IPS-NIHi7 (cell line): ENCODE data around the gene ADD1.

Experiments
- DNase-seq: peaks from one replicate; pipeline ENCODE4 v3.0.0; 2012; ENCODE audit warnings: mixed read lengths; ENCODE audit errors: extremely low spot score

The ADD1 gene

DNA sequence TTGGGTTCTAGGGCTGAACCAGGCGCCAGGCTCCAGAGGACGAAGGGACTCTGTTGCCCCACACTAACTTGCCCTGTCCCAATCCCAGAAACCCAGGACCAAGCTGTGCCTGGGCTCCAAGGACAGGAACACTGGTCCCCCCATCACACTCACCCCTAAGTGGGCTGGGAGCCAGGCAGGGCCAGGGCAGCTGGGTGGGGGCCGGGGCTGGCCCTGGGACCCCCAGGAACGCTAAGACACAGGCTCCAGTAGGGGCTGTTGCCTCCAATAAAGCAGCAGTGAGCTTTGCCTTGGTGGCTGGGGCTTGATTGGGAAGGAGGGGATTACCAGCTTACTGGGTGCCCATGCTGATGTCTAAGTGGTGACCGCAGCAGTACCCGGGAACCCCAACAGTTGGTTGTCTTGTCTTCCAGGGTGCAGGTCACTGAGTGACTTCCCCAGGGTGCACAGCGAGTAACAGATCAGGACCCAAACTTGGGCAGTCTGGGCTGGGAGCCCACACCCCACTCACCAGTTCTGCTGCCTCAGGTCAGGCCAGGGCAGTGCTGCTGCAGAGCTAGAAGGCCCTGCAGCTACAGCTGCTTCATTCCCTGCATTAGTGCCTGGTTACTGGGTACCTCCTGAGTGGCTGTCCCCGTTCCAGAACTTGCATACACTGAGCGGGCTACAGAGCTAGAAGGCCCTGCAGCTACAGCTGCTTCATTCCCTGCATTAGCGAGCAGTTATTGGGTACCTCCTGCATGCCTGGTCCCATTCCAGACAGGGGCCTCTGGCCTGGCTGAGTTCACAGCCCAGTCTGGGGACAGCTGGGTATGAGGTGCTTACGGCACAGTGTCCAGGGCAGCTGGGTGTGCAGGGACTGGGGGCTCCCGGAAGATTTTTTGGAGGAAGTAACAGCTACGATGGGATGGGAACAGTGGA, 9.4 kb upstream of the ADD1 start:
- peak; percentile 4 for DNase-seq

DNA sequence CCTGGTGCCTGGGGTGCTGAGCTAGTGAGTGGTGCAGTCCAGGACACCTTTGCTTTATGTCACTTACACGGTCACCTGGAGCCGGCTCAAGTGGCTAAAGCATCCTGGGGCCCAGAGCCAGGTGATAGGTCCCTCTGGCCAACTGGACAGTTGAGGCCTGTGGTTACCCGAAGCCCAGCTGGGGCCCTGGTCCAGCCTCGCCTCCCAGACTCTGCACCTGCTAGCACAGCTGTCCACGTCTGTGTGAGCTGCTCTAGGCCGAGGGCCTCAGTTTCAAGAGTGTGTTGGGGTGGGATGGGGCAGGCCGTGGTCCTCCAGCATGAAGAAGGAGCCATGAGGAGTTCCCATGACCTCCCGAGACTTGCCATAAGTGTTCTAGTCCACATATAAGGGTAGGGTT, 7.7 kb upstream of the ADD1 start:
- DNase-seq, result no peak

DNA sequence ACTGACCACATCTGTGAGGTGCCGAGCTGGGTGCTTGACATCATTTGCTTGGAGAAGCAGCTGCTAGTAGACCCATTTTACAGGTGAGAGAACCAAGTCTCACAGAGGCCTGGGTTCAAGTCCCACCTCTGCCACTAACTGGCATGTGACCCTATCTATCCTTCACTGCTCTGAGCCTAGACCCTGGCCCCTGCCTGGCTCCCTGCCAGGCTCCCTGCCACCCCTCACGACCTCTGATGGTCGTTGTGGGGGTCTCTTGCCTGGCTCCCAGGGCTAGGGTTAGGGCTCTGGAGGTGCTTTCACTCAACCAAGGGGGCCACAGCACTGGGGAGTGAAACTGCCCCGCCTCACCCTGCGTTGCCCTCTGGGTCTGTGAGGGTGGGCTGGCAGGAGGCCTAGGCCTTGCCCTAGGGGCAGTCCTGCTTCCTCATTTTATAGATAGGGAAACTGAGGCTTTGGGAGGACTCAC, 7.2 kb upstream of the ADD1 start:
- DNase-seq, result no peak

DNA sequence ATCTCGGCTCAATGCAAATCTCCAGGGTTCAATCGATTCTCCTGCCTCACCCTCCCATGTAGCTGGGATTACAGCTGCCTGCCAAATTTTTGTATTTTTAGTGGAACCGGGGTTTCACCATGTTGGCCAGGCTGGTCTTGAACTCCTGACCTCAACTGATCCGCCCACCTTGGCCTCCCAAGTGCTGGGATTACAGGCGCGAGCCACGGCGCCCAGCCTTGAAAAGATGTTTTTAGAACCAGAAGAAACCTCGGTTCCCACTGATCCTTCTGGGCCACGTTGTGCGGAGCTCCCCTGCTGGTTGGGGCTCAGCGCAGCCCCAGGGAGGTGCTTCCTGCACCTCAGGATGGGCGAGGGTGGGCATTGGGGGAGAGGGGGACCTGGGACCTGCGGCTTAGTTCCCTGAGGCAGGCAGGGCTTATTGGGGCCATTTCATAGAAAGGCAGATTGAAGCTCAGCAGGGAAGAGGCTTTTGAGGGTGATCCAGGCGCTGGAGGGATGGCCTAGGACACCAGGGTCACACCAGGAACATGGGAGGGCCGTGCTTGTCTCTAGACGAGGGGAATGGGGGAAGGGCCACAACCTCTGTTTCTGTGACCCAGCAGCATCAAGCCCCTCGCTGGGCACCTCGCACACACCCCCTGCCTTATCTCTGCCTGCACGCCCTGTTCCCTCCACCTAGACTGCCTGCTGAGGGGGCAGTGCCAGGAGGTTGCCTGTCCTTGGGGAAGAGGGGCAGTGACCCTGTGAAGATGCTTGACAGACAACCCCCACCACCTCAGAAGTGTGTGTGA, 6.3 kb upstream of the ADD1 start:
- DNase-seq, result peak; percentile 27

DNA sequence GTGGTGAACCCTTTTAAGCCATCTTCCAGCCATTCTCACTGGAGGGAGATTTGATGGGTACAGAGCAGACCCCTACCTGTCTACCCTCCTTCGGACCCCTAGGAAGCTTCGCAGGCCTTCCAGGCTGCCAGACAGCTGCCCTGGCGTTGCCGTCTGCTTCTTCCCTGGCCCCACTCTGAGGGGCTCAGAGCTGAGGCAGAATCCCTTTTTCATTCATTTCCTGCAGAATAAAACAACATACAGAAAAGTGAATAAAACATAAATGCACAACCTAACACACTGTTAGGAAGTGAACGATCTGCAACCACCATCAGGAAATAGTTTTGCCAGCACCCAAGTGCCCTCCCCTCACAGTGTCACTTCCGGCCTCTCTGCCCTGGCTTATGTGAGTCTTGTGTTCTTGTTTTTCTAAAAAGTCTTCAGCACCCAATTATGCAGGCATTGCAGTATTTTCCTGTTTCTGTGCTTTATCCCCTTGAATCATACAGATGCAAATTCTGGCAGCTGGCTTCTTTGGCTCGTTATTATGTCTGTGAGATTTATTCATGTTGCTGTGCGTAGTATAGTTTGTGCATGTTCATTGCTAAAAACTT, 5.6 kb upstream of the ADD1 start:
- peak; percentile 8 for DNase-seq

DNA sequence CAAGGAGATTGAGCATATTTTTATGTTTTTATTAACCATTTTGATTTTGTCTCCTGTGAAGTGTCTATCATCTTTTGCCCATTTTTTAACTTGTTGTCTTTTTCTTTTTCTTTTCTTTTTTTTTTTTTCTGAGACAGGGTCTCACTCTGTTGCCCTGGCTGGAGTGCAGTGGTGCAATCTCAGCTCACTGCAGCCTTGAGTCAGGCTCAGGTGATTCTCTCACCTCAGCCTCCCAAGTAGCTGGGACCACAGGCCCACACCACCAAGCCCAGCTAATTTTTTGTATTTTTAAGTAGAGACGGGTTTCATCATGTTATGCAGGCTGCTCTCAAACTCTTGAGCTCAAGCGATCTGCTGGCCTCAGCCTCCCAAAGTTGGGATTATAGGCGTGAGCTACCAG, 4.6 kb upstream of the ADD1 start:
- DNase-seq, result no peak

DNA sequence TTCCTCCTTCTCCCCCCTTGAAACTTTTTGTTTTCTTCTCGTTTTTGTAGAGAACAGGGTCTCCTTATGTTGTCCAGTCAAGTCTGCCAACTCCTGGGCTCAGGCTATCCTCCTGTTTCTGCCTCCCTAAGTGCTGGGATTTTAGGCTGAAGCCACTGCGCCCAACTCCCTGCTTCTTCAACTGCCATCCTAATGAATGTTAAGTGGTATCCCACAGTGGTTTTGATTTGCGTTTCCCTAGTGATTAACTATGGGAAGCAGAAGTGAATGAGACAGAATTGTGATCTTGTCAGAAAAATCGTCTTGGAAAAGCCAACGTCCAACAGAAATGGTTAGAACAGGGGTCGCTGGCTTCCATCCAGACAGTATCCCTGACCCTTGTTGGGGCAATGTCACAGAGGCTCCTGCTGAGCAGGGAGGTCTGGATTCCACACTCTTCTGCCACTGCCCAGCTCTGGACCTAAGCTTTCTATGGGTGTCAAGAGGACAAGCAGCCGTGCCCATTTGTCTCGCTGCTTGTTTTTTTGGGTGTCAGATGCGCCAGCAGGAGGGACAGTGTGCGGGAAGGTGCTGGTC, 869 bp upstream of the ADD1 start:
- DNase-seq, result peak; percentile 52

DNA sequence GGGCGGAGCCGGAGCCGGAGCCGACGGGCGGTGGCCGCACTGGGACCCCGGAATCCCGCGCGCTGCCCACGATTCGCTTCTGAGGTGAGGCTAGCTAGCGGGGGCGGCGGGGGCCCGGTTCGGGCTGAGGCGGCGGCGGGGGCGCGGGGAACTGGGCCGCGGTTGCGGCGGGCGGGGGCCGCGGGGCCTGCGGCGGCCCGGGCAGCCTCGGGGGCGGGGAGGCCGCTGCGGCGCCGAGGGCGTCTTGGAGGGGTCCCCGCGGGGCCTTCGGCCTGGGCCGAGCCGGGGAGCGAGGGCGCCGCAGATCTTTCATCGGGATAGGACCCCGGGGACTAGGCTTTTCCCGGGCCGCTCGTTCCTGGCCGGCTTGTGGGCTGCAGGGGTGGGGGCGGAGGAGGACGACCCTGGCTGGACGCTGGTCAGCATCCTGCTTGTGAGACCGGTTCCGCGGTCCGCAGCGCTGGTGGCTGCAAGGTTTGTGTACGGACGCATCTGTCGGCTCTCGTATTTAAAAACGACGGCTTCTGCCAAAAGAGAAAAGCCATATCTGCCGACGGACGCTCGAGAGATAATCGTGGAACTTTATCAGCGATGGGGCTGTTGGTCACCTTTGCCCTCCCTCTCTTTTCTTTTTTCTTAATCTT, 419 bp downstream of the ADD1 start:
- DNase-seq, result peak; percentile 37

DNA sequence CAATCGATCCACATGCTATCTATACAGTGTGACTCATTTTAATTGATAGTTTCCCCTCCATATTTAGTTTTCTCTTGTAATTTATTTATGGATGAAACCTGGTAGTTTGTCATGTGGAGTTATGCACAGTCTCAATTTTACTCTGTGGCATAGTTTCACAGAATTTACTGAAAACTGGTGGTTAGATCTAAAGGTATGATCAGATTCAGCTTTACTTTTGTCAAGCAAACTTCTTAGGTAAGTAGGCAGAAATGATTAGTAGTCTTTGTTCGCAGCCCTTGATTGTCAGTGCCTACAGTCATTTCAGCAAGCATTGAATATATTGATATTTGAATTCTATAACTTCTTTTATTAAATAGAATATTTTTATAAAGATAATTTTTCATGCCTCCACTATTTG, 2.5 kb downstream of the ADD1 start:
- no peak for DNase-seq

DNA sequence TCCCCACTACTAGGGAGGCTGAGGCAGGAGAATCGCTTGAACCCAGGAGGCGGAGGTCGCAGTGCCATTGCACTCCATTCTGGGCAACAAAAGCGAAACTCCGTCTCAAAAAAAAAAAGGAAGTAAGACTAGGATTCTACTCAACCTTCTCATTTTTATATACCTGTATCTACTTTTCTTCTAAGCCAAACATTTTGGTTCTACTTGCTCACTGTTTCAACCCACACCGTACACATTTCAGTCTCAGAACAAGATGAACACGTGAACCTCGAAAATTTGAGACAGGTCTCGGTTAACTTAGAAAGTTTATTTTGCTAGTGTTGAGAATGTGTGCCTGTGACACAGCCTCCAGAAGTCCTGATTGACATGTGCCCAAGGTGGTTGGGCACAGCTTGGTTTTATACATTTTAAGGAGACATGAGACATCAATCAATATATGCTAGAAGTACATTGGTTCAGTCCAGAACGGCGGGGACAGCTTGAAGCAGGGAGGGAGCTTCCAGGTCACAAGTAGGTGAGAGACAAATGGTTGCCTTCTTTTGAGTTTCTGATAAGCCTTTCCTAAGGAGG, 3.7 kb downstream of the ADD1 start:
- no peak for DNase-seq

DNA sequence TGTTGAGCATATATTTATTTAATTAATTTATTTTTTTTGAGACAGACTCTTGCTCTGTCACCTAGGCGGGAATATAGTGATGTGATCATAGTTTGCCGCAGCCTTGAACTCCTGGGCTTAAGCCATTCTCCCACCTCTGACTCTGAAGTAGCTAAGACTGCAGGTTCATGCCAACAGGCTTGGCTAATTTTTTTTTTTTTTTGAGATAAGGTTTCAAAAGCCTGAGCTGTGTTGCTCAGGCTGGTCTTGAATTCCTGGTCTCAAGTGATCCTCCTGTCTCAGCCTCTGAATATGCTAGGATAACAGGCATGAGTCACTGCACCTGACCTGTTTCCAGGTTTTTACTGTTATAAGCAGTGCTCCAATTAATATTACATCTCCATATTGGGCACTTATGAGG, 4.8 kb downstream of the ADD1 start:
- no peak for DNase-seq

DNA sequence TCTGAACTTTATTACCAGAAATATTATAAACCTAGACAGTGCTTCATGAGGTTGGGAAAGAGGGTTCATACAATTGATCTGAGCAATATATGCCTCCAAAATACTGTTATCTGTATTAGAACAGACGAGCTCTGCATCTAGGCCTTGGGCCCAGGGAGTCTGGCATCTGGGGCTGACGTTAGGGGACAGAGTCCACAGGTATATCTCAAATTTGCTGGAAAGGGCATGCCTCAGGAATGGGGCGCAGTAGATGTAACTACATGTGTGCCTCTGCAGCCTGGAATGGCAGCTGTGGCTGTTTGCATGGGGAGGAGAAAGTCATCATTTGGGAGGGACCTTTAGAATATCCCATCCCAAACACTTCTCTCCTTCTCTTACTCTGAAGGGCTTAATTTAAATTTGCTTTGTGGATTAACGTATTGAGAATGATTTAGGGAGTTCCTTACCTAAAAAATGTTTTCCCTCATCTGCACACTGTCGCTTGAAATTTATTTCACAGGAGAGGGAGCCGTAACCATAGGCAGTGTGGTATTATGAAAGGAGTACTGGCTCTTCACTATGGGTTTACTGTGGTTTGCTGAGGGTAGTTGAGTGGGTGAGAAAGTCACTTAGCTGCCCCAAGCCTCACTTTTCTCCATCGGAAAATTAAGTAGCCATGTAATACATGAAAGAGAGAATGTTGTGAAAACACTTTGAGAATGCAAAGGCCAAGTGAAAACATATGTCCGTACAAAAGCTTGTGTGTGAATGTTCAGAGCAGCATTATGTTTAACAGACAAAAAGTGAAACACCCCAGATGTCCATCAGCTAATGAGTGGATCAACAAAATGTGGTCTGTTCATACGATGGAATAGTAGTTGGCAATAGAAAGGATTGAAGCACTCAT, 5.9 kb downstream of the ADD1 start:
- no peak for DNase-seq

DNA sequence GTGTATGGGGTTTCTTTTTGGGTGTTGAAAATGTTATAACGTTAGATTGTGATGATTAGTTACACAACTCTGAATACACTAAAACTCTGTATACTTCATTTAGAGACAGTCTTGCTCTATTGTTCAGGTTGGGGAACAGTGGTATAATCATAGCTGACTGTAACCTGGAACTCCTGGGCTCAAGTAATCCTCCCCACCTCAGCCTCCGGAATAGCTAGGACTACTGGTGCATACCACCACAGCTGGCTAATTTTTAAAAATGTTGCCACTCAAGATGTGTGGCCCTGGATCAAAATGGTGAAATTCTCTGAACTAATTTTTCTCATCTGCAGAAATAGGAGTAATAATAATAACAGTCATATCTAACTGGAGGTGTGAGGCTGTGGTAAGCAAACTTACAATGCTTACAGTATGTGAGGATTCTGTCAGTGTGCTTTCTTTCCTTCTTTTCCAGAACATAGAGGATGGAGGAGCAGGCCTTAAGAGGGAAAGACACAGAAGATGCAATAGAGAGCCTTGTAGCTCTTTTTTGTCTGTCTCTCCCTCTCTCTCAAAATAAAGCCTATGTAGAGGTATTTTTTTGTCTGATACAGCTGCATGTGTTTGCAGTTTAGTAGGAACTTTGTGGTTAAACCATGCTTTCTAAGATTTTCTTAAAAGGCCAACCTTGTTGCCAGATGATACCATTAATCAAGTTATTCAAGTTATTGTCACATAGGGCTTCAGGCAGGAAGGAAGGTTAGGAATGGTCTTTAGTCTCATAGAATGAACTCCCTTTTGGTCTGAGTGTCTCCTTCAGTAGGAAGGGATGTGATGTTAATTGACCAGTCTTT, 7.5 kb downstream of the ADD1 start:
- no peak for DNase-seq

DNA sequence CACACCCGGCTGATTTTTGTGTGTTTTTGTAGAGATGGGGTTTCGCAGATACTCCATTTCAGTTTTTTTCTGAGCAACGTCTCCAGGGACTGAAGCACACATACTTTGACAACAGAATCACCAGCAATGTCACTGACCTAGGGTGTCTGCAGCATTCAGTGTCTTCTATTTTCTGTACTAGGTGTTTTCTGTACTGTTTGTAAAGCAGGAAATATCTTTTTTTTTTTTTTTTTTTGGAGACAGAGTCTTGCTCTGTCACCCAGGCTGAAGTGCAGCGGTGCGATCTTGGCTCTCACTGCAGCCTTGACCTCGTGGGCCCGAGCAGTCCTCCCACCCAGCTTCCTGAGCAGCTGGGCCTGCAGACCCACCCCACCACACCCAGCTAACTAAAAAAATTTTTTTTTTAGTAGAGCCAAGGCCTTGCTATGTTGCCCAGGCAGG, 8.9 kb downstream of the ADD1 start:
- no peak for DNase-seq

DNA sequence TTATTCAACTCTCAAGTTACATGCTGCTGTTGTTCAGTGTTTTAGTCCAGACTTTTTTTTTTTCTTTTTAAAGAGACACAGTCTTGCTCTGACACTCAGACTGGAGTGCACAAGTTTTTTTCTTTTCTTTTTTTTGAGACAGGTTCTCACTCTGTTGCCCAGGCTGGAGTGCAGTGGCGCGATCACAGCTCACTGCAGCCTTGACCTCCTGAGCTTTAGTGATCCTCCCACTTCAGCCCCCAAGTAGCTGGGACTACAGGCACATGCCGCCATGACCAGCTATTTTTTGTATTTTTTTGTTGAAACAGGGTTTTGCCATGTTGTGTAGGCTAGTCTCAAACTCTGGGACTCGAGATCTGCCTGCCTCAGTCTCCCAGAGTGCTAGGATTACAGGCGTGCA, 11.9 kb downstream of the ADD1 start:
- no peak for DNase-seq

DNA sequence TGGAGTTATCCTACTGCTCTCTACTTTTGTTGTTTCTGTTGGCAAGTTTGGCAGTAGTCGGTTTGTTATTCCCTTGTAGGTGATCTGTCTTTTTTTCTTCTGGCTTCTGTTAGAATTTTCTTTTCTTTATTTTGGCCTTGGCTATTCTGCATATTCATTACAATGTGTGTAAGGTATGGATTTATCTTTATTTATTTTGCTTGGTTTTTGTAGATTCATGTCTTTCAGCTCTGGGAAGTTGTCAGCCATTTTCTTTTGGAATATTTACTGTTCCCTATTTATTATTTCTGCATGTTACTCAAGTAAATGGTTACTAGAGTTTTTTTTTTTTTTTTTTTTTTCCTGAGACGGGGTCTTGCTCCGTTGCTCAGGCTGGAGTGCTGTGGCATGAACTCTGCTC, 12.6 kb downstream of the ADD1 start:
- DNase-seq, result no peak

DNA sequence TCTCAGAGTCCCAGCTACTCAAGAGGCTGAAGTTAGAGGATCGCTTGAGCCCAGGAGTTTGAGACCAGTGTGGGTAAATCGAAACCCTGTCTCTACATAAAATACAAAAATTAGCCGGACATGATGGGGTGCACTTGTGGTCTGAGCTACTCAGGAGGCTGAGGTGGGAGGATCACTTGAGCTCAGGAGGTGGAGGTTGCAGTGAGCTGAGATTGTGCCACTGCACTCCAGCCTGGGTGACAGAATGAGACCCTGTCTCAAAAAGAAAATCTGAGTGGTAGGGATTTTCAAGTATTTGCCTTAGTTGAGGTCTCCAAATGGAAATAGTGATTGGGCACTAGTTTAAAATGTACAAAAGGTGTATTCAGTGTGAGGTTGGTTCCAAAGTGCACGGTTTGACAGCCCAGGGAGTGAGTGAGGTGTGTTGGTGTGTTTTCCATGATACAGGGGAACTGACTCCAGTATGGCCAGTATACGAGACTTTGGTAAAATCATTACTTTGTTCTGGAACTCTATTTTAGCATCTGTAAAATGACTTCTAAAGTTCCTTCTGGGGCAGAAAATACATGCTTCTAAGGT, 13.8 kb downstream of the ADD1 start:
- DNase-seq, result no peak

DNA sequence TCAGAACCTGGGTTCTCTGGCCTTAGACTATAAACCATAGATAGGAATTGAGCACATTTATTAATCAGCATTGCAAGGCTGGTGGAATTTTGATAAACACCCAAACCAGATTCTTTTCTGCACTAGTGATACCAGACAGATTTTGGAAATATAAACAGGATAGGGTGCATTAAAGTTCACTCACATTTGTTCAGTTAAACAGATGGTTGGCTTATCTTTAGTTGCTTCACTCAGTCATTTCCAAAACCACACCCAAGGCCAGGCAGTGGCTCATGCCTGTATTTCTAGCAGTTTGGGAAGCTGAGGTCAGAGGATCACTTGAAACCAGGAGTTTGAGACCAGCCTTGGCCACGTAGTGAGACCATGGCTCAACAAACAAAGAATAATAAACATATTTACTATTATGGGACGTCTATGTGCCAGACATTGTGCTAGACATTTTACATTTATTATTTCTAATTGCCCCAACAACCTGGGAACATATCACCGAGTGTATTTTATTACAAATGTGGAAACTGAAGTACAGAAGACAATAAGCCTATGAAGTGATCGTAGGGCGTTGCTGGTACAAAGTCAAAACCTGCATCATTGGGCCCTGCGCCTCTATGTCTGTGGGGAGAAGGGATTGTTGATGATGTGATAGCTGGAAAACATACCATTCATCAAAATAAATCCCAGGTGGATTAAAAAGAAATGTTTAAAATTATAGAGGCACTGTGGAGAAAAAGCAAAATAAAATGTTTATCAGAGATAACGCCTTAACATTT, 15.0 kb downstream of the ADD1 start:
- no peak for DNase-seq
